Measurements from ENCODE around the gene PCYT1B. TPM values are rescaled to one million over a fixed set of nuclear protein-coding genes. Genes with fewer than 3 reads are reported as not detected.

PCYT1B gene
- total RNA-seq, result under 1 TPM in 1 of 4 donors, not detected in 3; 0.07 TPM

- Histone ChIP-seq H3K4me3 (peak within 1 kb of the TSS in 3 of 4 donors; percentile 29 to 46 (median 33)), H3K27ac (no peak within 1 kb of the TSS), H3K27me3 (peaks cover 0 to 8% (median 0%) of the 10 kb centered on the region in 3 donors), H3K9me3 (no peaks in the 10 kb centered on the region), H3K36me3 (no peaks in the 10 kb centered on the region), H3K4me1 (peaks cover 0 to 4% of the 10 kb centered on the region in 2 donors)
- intact Hi-C loops (cut with DNase I; ENCODE audit: low total_unique reads) (no loop called here), in situ Hi-C loops (cut with MboI; ENCODE audit: low sequenced_read_pairs in 4 of 4) (no loop called here)
- peak; percentile 16 to 18 for DNase-seq
- peak; percentile 53 to 72 for ATAC-seq
- TF ChIP-seq POLR2A (IDR thresholded peaks at IDR 0.05) (no peak), CTCF (IDR thresholded peaks at IDR 0.05 in 4 of 5, conservative IDR thresholded peaks at IDR 0.05 in 1 of 5) (no peak)
Observed at GRCh38 chrX:24647257-24648058, at the start of gene PCYT1B. Gene PCYT1B, minus strand, starts transcription at chrX:24647347. Its CDS starts 242 bp downstream, at chrX:24647105.

- Histone ChIP-seq H3K36me3 (no peaks in the 10 kb centered on the region), H3K4me1 (peaks cover 7 to 19% of the 10 kb centered on the region in 2 donors), H3K9me3 (no peaks in the 10 kb centered on the region), H3K4me3 (no peak overlapping the region), H3K27me3 (no peaks in the 10 kb centered on the region), H3K27ac (peak overlapping the region in 1 of 4 donors; percentile 58)
- in situ Hi-C loops (cut with MboI; ENCODE audit: low sequenced_read_pairs in 4 of 4), result no loop called here
- intact Hi-C loops (cut with DNase I; ENCODE audit: low total_unique reads), result loop anchor here (10.0 kb wide), 3 partner anchors 221 to 791 kb away; partner anchors contain the start of genes APOO and CXorf58
- TF ChIP-seq POLR2A (IDR thresholded peaks at IDR 0.05), result no peak
- no peak for TF ChIP-seq CTCF (IDR thresholded peaks at IDR 0.05 in 4 of 5, conservative IDR thresholded peaks at IDR 0.05 in 1 of 5)
- ATAC-seq (no peak), DNase-seq (no peak)
Observed at GRCh38 chrX:24696294-24696693, 49.1 kb upstream of the PCYT1B start.

- ATAC-seq (no peak), DNase-seq (no peak)
- Histone ChIP-seq H3K4me1 (peaks cover 7 to 19% of the 10 kb centered on the region in 2 donors), H3K4me3 (peak overlapping the region in 1 of 4 donors; percentile 72), H3K27ac (no peak overlapping the region), H3K9me3 (no peaks in the 10 kb centered on the region), H3K36me3 (no peaks in the 10 kb centered on the region), H3K27me3 (no peaks in the 10 kb centered on the region)
- intact Hi-C loops (cut with DNase I; ENCODE audit: low total_unique reads) (loop anchor here (10.0 kb wide), 3 partner anchors 220 to 790 kb away; partner anchors contain the start of genes APOO and CXorf58), in situ Hi-C loops (cut with MboI; ENCODE audit: low sequenced_read_pairs in 4 of 4) (no loop called here)
- TF ChIP-seq CTCF (IDR thresholded peaks at IDR 0.05 in 4 of 5, conservative IDR thresholded peaks at IDR 0.05 in 1 of 5) (no peak), POLR2A (IDR thresholded peaks at IDR 0.05) (no peak)
Observed at GRCh38 chrX:24694825-24695224, 47.7 kb upstream of the PCYT1B start.

- in situ Hi-C loops (cut with MboI; ENCODE audit: low sequenced_read_pairs in 4 of 4) (no loop called here), intact Hi-C loops (cut with DNase I; ENCODE audit: low total_unique reads) (loop anchor here (10.0 kb wide), 3 partner anchors 219 to 789 kb away; partner anchors contain the start of genes APOO and CXorf58)
- DNase-seq (peak; percentile 81 to 93), ATAC-seq (peak; percentile 97)
- H3K27ac ChIP-seq, result peak within 1 kb of the TSS; percentile 77 to 91 (median 88)
- H3K9me3 ChIP-seq, result no peaks in the 10 kb centered on the region
- no peaks in the 10 kb centered on the region for H3K36me3 ChIP-seq
- peaks cover 7 to 19% of the 10 kb centered on the region in 2 donors for H3K4me1 ChIP-seq
- TF ChIP-seq POLR2A (IDR thresholded peaks at IDR 0.05) (peak in 1 of 2 donors; percentile 15), CTCF (IDR thresholded peaks at IDR 0.05 in 4 of 5, conservative IDR thresholded peaks at IDR 0.05 in 1 of 5) (peak in 1 of 5 experiments; percentile 4)
- H3K27me3 ChIP-seq, result no peaks in the 10 kb centered on the region
- H3K4me3 ChIP-seq, result peak within 1 kb of the TSS; percentile 64 to 72 (median 70)
Observed at GRCh38 chrX:24693453-24694202, 46.5 kb upstream of the PCYT1B start, which contains the start of gene POLA1. Gene POLA1, plus strand, starts transcription at chrX:24693918. Its CDS starts 44 bp downstream, at chrX:24693962.

All from gastrocnemius medialis (tissue), 4 donors.